ENCODE measurements around the gene RFX3. TPM values are rescaled to one million over a fixed set of nuclear protein-coding genes. Genes with fewer than 3 reads are reported as not detected.
A peak's percentile ranks its signal among the peaks of the same experiment; 100 is the strongest.

RFX3 gene
- total and polyA plus RNA-seq, 2 donors from 2014 or later = 1.6 to 17.8 TPM

GRCh38 chr9:3495855-3496254, 29.9 kb downstream of the RFX3 start:
- Histone ChIP-seq H3K9me3 (ENCODE audit: control insufficient read depth in 2 of 3, insufficient read depth in 1 of 3, low read length in 3 of 3) (no peaks in the 10 kb centered on the region), H3K27me3 (ENCODE audit: control insufficient read depth, insufficient read depth, low read length) (no peaks in the 10 kb centered on the region), H3K4me1 (ENCODE audit: control insufficient read depth in 2 of 3, insufficient read depth in 2 of 3, low read depth in 1 of 3, low read length in 3 of 3) (no peaks in the 10 kb centered on the region), H3K9ac (ENCODE audit: low read length in 3 of 3) (no peak overlapping the region), H3K36me3 (ENCODE audit: control insufficient read depth in 2 of 3, insufficient read depth in 3 of 3, low read length in 3 of 3) (no peaks in the 10 kb centered on the region), H3K27ac (ENCODE audit: low read depth in 2 of 2, low read length in 2 of 2) (no peak overlapping the region), H3K4me3 (ENCODE audit: low read length in 3 of 3) (no peak overlapping the region)
- DNase-seq = no peak
- intact Hi-C loops (cut with DNase I) = no loop called here
- TF ChIP-seq CTCF (IDR thresholded peaks at IDR 0.05; ENCODE audit: borderline replicate concordance, extremely low read depth, insufficient read depth) = no peak
- FAIRE-seq = no peak

GRCh38 chr9:3492214-3492613, 33.6 kb downstream of the RFX3 start:
- no peaks in the 10 kb centered on the region for H3K9me3 ChIP-seq (ENCODE audit: control insufficient read depth in 2 of 3, insufficient read depth in 1 of 3, low read length in 3 of 3)
- no peak for FAIRE-seq
- no peaks in the 10 kb centered on the region for H3K27me3 ChIP-seq (ENCODE audit: control insufficient read depth, insufficient read depth, low read length)
- no peak for DNase-seq
- no peaks in the 10 kb centered on the region for H3K36me3 ChIP-seq (ENCODE audit: control insufficient read depth in 2 of 3, insufficient read depth in 3 of 3, low read length in 3 of 3)
- H3K9ac ChIP-seq (ENCODE audit: low read length in 3 of 3) = no peak overlapping the region
- no peak overlapping the region for H3K27ac ChIP-seq (ENCODE audit: low read depth in 2 of 2, low read length in 2 of 2)
- no peak for TF ChIP-seq CTCF (IDR thresholded peaks at IDR 0.05; ENCODE audit: borderline replicate concordance, extremely low read depth, insufficient read depth)
- intact Hi-C loops (cut with DNase I) = no loop called here
- no peaks in the 10 kb centered on the region for H3K4me1 ChIP-seq (ENCODE audit: control insufficient read depth in 2 of 3, insufficient read depth in 2 of 3, low read depth in 1 of 3, low read length in 3 of 3)
- H3K4me3 ChIP-seq (ENCODE audit: low read length in 3 of 3) = no peak overlapping the region

- intact Hi-C loops (cut with DNase I) = no loop called here
- Histone ChIP-seq H3K27me3 (ENCODE audit: control insufficient read depth, insufficient read depth, low read length) (no peaks in the 10 kb centered on the region), H3K27ac (ENCODE audit: low read depth in 2 of 2, low read length in 2 of 2) (no peak overlapping the region), H3K4me3 (ENCODE audit: low read length in 3 of 3) (no peak overlapping the region), H3K9ac (ENCODE audit: low read length in 3 of 3) (no peak overlapping the region), H3K4me1 (ENCODE audit: control insufficient read depth in 2 of 3, insufficient read depth in 2 of 3, low read depth in 1 of 3, low read length in 3 of 3) (no peaks in the 10 kb centered on the region), H3K9me3 (ENCODE audit: control insufficient read depth in 2 of 3, insufficient read depth in 1 of 3, low read length in 3 of 3) (no peaks in the 10 kb centered on the region), H3K36me3 (ENCODE audit: control insufficient read depth in 2 of 3, insufficient read depth in 3 of 3, low read length in 3 of 3) (no peaks in the 10 kb centered on the region)
- no peak for TF ChIP-seq CTCF (IDR thresholded peaks at IDR 0.05; ENCODE audit: borderline replicate concordance, extremely low read depth, insufficient read depth)
- DNase-seq (no peak), FAIRE-seq (peak; percentile 17)
Measured at GRCh38 chr9:3491450-3491849, 34.4 kb downstream of the RFX3 start.

- no peaks in the 10 kb centered on the region for H3K4me1 ChIP-seq (ENCODE audit: control insufficient read depth in 2 of 3, insufficient read depth in 2 of 3, low read depth in 1 of 3, low read length in 3 of 3)
- H3K27me3 ChIP-seq (ENCODE audit: control insufficient read depth, insufficient read depth, low read length) = no peaks in the 10 kb centered on the region
- intact Hi-C loops (cut with DNase I) = no loop called here
- TF ChIP-seq CTCF (IDR thresholded peaks at IDR 0.05; ENCODE audit: borderline replicate concordance, extremely low read depth, insufficient read depth) = no peak
- no peaks in the 10 kb centered on the region for H3K36me3 ChIP-seq (ENCODE audit: control insufficient read depth in 2 of 3, insufficient read depth in 3 of 3, low read length in 3 of 3)
- no peak overlapping the region for H3K27ac ChIP-seq (ENCODE audit: low read depth in 2 of 2, low read length in 2 of 2)
- H3K9me3 ChIP-seq (ENCODE audit: control insufficient read depth in 2 of 3, insufficient read depth in 1 of 3, low read length in 3 of 3) = no peaks in the 10 kb centered on the region
- DNase-seq = no peak
- no peak overlapping the region for H3K9ac ChIP-seq (ENCODE audit: low read length in 3 of 3)
- FAIRE-seq = no peak
- no peak overlapping the region for H3K4me3 ChIP-seq (ENCODE audit: low read length in 3 of 3)
Measured at GRCh38 chr9:3490957-3491356, 34.8 kb downstream of the RFX3 start.
